CD8-positive, alpha-beta memory T cell (primary cell): Measurements from ENCODE around the gene MCC. TPM values are rescaled to one million over a fixed set of nuclear protein-coding genes. Genes with fewer than 3 reads are reported as not detected.
A peak's percentile ranks its signal among the peaks of the same experiment; 100 is the strongest.

Experiments used
- CTCF ChIA-PET: fragments of 350-600 bp; sonication (Branson Sonifier 250); formaldehyde crosslinking; loops from one replicate; lab custom pipeline; 2021; ENCODE audit warnings: antibody characterized with exemption; lab: Charles Lee
- POLR2A ChIA-PET: fragments of 350-600 bp; sonication (Branson Sonifier 250); formaldehyde crosslinking; loops from one replicate; lab custom pipeline; 2021; ENCODE audit warnings: antibody characterized with exemption; lab: Charles Lee
- DNase-seq, 5 donors: peaks; one replicate each; pipeline versions ENCODE4 v3.0.0 to v3.0.0-alpha.2; 2020 to 2022; ENCODE audit warnings: mixed read lengths in 1 of 5
- H3K27ac ChIP-seq: one replicate; pipeline ENCODE4 v1.7.0; 2013; ENCODE audit warnings: low read depth, mild to moderate bottlenecking, low read length, moderate library complexity
- H3K27me3 ChIP-seq: 2 replicates; pipeline ENCODE4 v1.7.0; 2013; ENCODE audit warnings: low read length, mild to moderate bottlenecking; ENCODE audit not compliant: insufficient read depth, poor library complexity, severe bottlenecking
- H3K36me3 ChIP-seq: 2 replicates; pipeline ENCODE4 v1.7.0; 2013; ENCODE audit warnings: mild to moderate bottlenecking, low read length, moderate library complexity; ENCODE audit not compliant: insufficient read depth
- H3K4me1 ChIP-seq: 2 replicates; pipeline ENCODE4 v1.7.0; 2013; ENCODE audit warnings: mild to moderate bottlenecking, low read length, moderate library complexity; ENCODE audit not compliant: insufficient read depth
- H3K4me3 ChIP-seq: 2 replicates; pipeline ENCODE4 v1.7.0; 2013; ENCODE audit warnings: mild to moderate bottlenecking, low read length
- H3K9me3 ChIP-seq: 2 replicates; pipeline ENCODE4 v1.7.0; 2013; ENCODE audit warnings: mild to moderate bottlenecking, low read length
- H3K27ac Mint-ChIP-seq, 8 donors: one replicate each; pipeline ENCODE4 v1.8.0; 2020 to 2021; ENCODE audit warnings: mixed read lengths in 8 of 8, mild to moderate bottlenecking in 6 of 8, inconsistent platforms in 3 of 8, moderate library complexity in 3 of 8
- H3K27me3 Mint-ChIP-seq, 2 donors: one replicate each; pipeline ENCODE4 v1.8.0; 2020 to 2021; ENCODE audit warnings: mixed read lengths in 2 of 2, mild to moderate bottlenecking in 1 of 2, moderate library complexity in 1 of 2
- H3K36me3 Mint-ChIP-seq, 3 donors: one replicate each; pipeline ENCODE4 v1.8.0; 2020 to 2021; ENCODE audit warnings: mixed read lengths in 3 of 3, inconsistent platforms in 1 of 3, mild to moderate bottlenecking in 1 of 3
- H3K4me1 Mint-ChIP-seq, 3 donors: one replicate each; pipeline ENCODE4 v1.8.0; 2020 to 2021; ENCODE audit warnings: mixed read lengths in 3 of 3, inconsistent platforms in 1 of 3, mild to moderate bottlenecking in 1 of 3
- H3K4me3 Mint-ChIP-seq, 7 donors: one replicate each; pipeline ENCODE4 v1.8.0; 2020 to 2021; ENCODE audit warnings: mixed read lengths in 7 of 7, mild to moderate bottlenecking in 6 of 7, moderate library complexity in 4 of 7, inconsistent platforms in 2 of 7
- H3K9me3 Mint-ChIP-seq, 5 donors: one replicate each; pipeline ENCODE4 v1.8.0; 2020 to 2022; ENCODE audit warnings: mixed read lengths in 5 of 5, mild to moderate bottlenecking in 3 of 5, moderate library complexity in 2 of 5, inconsistent platforms in 1 of 5
- polyA plus RNA-seq: library from polyadenylated mRNA; unstranded; fragments of 300-500 nt; fragmentation: Illumina TruSeq; gene quantifications from one replicate; pipeline ENCODE4 v1.2.3, GENCODE V29; 2021
- total RNA-seq, 2 experiments: library from RNA; stranded (reverse); gene quantifications; one replicate each; pipeline ENCODE4 v1.2.3, GENCODE V29; 2021

Gene MCC
- total and polyA plus RNA-seq, 3 experiments from 2014 or later = 4.2 to 5.4 (median 4.9) TPM

DNA sequence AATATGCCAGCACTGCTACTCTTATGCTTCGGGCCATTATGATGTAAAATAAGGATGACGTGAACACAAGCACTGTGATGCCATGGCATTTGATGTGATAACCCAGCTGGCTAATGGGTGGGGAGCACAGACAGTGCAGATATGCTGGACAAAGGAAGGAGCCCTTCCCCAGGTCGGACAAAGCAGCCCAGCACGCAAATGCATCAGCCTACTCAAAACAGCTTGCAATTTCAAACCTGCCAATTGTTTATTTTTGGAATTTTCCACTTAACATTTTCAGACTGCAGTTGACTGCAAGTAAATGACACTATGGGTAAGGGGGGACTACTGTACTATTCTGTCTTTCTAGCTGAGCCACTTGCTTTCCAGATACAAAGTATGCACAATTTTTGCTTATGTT, 330.4 kb downstream of the MCC start:
- H3K4me3 ChIP-seq = no peak overlapping the region
- Mint-ChIP-seq H3K9me3 (no peaks in the 10 kb centered on the region), H3K36me3 (no peaks in the 10 kb centered on the region), H3K4me1 (peaks cover 5 to 6% (median 5%) of the 10 kb centered on the region in 3 donors), H3K27ac (no peak overlapping the region), H3K27me3 (no peaks in the 10 kb centered on the region), H3K4me3 (no peak overlapping the region)
- H3K36me3 ChIP-seq = no peaks in the 10 kb centered on the region
- no peaks in the 10 kb centered on the region for H3K4me1 ChIP-seq
- ChIA-PET POLR2A (no interaction called here), CTCF (no interaction called here)
- no peaks in the 10 kb centered on the region for H3K27me3 ChIP-seq
- DNase-seq = no peak
- no peaks in the 10 kb centered on the region for H3K9me3 ChIP-seq
- H3K27ac ChIP-seq = no peak overlapping the region

GRCh38 chr5:113156271-113156877, 331.9 kb downstream of the MCC start:
- Mint-ChIP-seq H3K27ac (no peak overlapping the region), H3K27me3 (no peaks in the 10 kb centered on the region)

DNA sequence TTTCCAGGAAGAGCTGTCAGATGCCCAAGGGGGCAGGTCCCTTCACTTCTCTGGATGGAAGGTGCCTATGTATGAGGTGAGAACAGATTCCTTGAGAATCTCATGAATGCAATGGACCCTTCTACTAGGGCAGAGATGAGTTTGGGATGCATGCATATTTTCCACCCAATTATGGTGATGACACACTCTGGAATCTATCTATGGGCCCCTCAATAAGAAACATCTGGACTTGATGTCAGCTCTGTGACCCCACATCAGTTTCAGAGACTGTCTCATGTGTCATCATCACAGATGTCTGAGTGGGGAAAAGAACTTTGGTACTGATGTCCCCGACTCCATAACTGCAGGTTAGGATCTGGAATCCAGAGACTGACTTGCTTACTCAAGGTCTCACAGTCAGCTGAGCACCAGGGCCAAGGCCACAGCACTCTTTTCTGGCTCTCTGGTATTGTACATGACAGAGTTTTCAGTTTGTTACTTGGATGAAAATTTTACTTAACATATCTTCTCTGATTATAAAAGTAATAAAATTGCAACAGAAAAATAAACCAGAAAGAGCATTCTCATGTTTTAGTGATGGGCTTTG, 334.6 kb downstream of the MCC start:
- H3K36me3 ChIP-seq = no peaks in the 10 kb centered on the region
- H3K27me3 ChIP-seq = no peaks in the 10 kb centered on the region
- CTCF ChIA-PET = no interaction called here
- POLR2A ChIA-PET = no interaction called here
- H3K36me3 Mint-ChIP-seq = peaks cover 0 to 1% (median 0%) of the 10 kb centered on the region in 3 donors
- no peaks in the 10 kb centered on the region for H3K9me3 Mint-ChIP-seq
- DNase-seq = no peak
- no peak overlapping the region for H3K27ac Mint-ChIP-seq
- H3K4me3 Mint-ChIP-seq = no peak overlapping the region
- no peaks in the 10 kb centered on the region for H3K9me3 ChIP-seq
- H3K27me3 Mint-ChIP-seq = no peaks in the 10 kb centered on the region
- no peak overlapping the region for H3K27ac ChIP-seq
- no peak overlapping the region for H3K4me3 ChIP-seq
- no peaks in the 10 kb centered on the region for H3K4me1 ChIP-seq
- no peaks in the 10 kb centered on the region for H3K4me1 Mint-ChIP-seq

More at GRCh38 chr5:113156271-113156877, 331.9 kb downstream of the MCC start:
- H3K27ac ChIP-seq = no peak overlapping the region
- Mint-ChIP-seq H3K4me3 (no peak overlapping the region), H3K36me3 (no peaks in the 10 kb centered on the region), H3K9me3 (no peaks in the 10 kb centered on the region), H3K4me1 (no peaks in the 10 kb centered on the region)
- no peaks in the 10 kb centered on the region for H3K4me1 ChIP-seq
- ChIA-PET CTCF (no interaction called here), POLR2A (no interaction called here)
- no peaks in the 10 kb centered on the region for H3K9me3 ChIP-seq
- DNase-seq = no peak
- no peaks in the 10 kb centered on the region for H3K27me3 ChIP-seq
- no peak overlapping the region for H3K4me3 ChIP-seq
- H3K36me3 ChIP-seq = no peaks in the 10 kb centered on the region

GRCh38 chr5:113152380-113152740, 335.9 kb downstream of the MCC start:
- Mint-ChIP-seq H3K27ac (no peak overlapping the region), H3K4me3 (no peak overlapping the region), H3K9me3 (no peaks in the 10 kb centered on the region), H3K27me3 (no peaks in the 10 kb centered on the region), H3K36me3 (peaks cover 0 to 1% (median 0%) of the 10 kb centered on the region in 3 donors), H3K4me1 (no peaks in the 10 kb centered on the region)
- POLR2A ChIA-PET = no interaction called here
- no peaks in the 10 kb centered on the region for H3K27me3 ChIP-seq
- no peak overlapping the region for H3K4me3 ChIP-seq
- H3K27ac ChIP-seq = no peak overlapping the region
- no peak for DNase-seq
- H3K36me3 ChIP-seq = no peaks in the 10 kb centered on the region
- no peaks in the 10 kb centered on the region for H3K4me1 ChIP-seq
- no peaks in the 10 kb centered on the region for H3K9me3 ChIP-seq
- CTCF ChIA-PET = no interaction called here

DNA sequence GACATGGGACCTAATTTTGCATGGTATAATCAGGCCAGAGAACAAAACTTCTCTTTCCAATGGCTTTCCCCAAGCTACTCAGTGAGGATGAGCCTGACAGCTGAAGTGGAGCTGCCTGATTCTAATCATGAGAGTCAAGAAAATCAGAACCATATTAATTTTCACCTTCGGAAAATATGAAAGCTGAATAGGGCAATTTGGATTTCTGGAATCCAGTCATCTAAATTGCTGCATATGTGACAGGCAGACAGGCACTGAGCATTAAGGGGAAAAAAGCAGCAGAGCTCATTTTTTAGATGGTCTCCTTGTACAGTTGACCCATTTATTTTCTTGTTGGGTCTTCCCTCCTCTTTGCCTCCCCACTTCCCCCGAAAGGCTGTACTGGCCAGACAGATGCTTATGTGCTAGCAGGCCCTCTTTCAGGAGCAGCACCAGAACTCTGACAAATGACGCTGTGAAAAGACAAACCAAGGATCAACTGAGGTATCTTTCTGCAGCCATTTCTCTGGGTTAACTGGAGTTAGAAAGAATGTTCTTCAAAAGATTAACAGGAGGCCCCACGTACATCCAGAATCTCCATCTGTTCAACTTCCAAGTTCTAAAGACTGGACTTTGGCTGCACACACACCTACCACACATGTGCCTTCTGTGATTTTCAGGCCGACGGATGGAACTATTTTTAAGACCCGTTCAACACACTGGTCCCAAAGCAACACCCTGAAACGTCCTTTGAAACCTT, 336.4 kb downstream of the MCC start:
- Mint-ChIP-seq H3K4me3 (no peak overlapping the region), H3K9me3 (no peaks in the 10 kb centered on the region), H3K36me3 (peaks cover 0 to 1% (median 0%) of the 10 kb centered on the region in 3 donors), H3K4me1 (no peaks in the 10 kb centered on the region), H3K27ac (no peak overlapping the region), H3K27me3 (no peaks in the 10 kb centered on the region)
- no peak overlapping the region for H3K4me3 ChIP-seq
- H3K36me3 ChIP-seq = no peaks in the 10 kb centered on the region
- H3K27ac ChIP-seq = no peak overlapping the region
- POLR2A ChIA-PET = no interaction called here
- DNase-seq = no peak
- CTCF ChIA-PET = interaction anchor here (1.0 kb wide), 1 partner anchor 10 kb away, joined by 3 read pairs; no protein-coding TSS in a partner anchor
- H3K27me3 ChIP-seq = no peaks in the 10 kb centered on the region
- no peaks in the 10 kb centered on the region for H3K9me3 ChIP-seq
- H3K4me1 ChIP-seq = no peaks in the 10 kb centered on the region

- Mint-ChIP-seq H3K4me1 (no peaks in the 10 kb centered on the region), H3K27me3 (no peaks in the 10 kb centered on the region), H3K9me3 (no peaks in the 10 kb centered on the region), H3K4me3 (no peak overlapping the region), H3K27ac (peak overlapping the region in 1 of 8 donors; percentile 10), H3K36me3 (peaks cover 0 to 1% (median 0%) of the 10 kb centered on the region in 3 donors)
- H3K4me3 ChIP-seq = no peak overlapping the region
- no peaks in the 10 kb centered on the region for H3K27me3 ChIP-seq
- H3K36me3 ChIP-seq = no peaks in the 10 kb centered on the region
- no peaks in the 10 kb centered on the region for H3K4me1 ChIP-seq
- POLR2A ChIA-PET = no interaction called here
- H3K27ac ChIP-seq = no peak overlapping the region
- H3K9me3 ChIP-seq = no peaks in the 10 kb centered on the region
- no peak for DNase-seq
- CTCF ChIA-PET = interaction anchor here (1.0 kb wide), 1 partner anchor 9 kb away, joined by 3 read pairs; no protein-coding TSS in a partner anchor
Measured at GRCh38 chr5:113150821-113151220, 337.4 kb downstream of the MCC start.

DNA sequence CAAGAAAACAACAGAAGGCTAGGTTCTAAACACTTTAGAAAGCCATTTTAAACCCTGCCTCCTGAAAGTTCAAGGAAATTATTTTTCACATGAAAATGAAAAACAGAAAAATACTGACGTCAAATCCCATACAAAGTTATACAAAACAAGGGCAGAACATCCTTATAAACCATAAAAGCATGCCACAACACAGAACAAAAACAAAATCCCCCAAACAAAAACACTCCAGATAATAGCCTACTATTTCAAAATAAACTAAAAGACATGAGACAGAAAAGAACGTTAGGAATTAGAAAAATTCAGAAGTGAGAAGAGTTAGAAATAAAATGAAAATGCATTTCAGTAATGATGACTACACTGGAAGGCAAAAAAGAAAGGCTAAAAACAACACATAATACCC, 338.0 kb downstream of the MCC start:
- DNase-seq = no peak
- H3K27ac Mint-ChIP-seq = no peak overlapping the region

GRCh38 chr5:113147537-113147936, 340.7 kb downstream of the MCC start:
- Mint-ChIP-seq H3K4me1 (no peaks in the 10 kb centered on the region), H3K9me3 (no peaks in the 10 kb centered on the region), H3K27me3 (peaks cover 0 to 3% of the 10 kb centered on the region in 2 donors), H3K36me3 (peaks cover 3 to 5% (median 3%) of the 10 kb centered on the region in 3 donors), H3K4me3 (no peak overlapping the region), H3K27ac (no peak overlapping the region)
- POLR2A ChIA-PET = no interaction called here
- no peak for DNase-seq
- Histone ChIP-seq H3K4me3 (no peak overlapping the region), H3K27ac (no peak overlapping the region), H3K4me1 (no peaks in the 10 kb centered on the region), H3K36me3 (no peaks in the 10 kb centered on the region), H3K27me3 (no peaks in the 10 kb centered on the region), H3K9me3 (no peaks in the 10 kb centered on the region)
- CTCF ChIA-PET = no interaction called here

More for the DNA sequence above, 338.0 kb downstream of the MCC start:
- Histone ChIP-seq H3K4me1 (no peaks in the 10 kb centered on the region), H3K4me3 (no peak overlapping the region), H3K27ac (no peak overlapping the region), H3K27me3 (no peaks in the 10 kb centered on the region), H3K36me3 (no peaks in the 10 kb centered on the region), H3K9me3 (no peaks in the 10 kb centered on the region)
- Mint-ChIP-seq H3K27me3 (peaks cover 0 to 2% of the 10 kb centered on the region in 2 donors), H3K4me3 (no peak overlapping the region), H3K4me1 (no peaks in the 10 kb centered on the region), H3K9me3 (no peaks in the 10 kb centered on the region), H3K36me3 (peaks cover 0 to 3% (median 2%) of the 10 kb centered on the region in 3 donors)
- CTCF ChIA-PET = no interaction called here
- POLR2A ChIA-PET = no interaction called here
